Panc1 (cell line): ENCODE measurements around the gene WSCD2.

ENCODE experiments used
- POLR2AphosphoS5 ChIP-seq: IDR thresholded peaks from 2 replicates; pipeline ENCODE4 v1.6.1; 2012; ENCODE audit warnings: mild to moderate bottlenecking, low read depth, low read length, moderate library complexity
- SIN3A ChIP-seq: IDR thresholded peaks from 2 replicates; pipeline ENCODE4 v1.6.1; 2012; ENCODE audit warnings: low read depth, mild to moderate bottlenecking, low read length, moderate library complexity, borderline replicate concordance; ENCODE audit not compliant: insufficient read depth
- TF ChIP-seq, protein P1 (sequence below): fragments of 450-650 bp; IDR thresholded peaks from 2 replicates; pipeline ENCODE4 v1.5.1; 2017; ENCODE audit warnings: mild to moderate bottlenecking
- TF ChIP-seq, protein P2 (sequence below), 2 experiments: IDR thresholded peaks; 2 replicates each; pipeline ENCODE4 v1.6.1; 2011 to 2012; ENCODE audit warnings: low read depth in 2 of 2, control low read depth in 1 of 2, low read length in 1 of 2, mild to moderate bottlenecking in 1 of 2, moderate library complexity in 1 of 2; ENCODE audit not compliant: insufficient read depth in 1 of 2

DNA sequence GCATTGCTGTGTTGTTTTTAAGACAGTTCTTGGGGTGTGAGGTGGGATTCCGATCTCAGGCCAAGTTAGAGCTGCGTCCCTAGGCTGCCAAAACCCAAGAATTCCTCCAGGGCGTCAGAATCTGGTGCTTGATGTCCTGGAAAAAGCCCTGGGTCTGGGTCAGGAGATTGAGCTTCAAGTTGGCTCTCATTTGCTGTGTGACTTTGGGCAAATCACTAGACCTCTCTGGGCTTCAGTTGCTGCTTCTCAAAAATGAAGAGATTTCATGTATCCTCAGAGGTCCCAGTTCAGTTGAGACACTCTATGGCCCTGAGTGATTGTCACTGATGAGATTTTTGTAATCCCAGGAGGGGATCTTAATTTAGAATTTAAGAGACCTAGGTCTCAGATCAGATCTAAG, 1.9 kb downstream of the WSCD2 start:
- TF ChIP-seq, protein P1, sequence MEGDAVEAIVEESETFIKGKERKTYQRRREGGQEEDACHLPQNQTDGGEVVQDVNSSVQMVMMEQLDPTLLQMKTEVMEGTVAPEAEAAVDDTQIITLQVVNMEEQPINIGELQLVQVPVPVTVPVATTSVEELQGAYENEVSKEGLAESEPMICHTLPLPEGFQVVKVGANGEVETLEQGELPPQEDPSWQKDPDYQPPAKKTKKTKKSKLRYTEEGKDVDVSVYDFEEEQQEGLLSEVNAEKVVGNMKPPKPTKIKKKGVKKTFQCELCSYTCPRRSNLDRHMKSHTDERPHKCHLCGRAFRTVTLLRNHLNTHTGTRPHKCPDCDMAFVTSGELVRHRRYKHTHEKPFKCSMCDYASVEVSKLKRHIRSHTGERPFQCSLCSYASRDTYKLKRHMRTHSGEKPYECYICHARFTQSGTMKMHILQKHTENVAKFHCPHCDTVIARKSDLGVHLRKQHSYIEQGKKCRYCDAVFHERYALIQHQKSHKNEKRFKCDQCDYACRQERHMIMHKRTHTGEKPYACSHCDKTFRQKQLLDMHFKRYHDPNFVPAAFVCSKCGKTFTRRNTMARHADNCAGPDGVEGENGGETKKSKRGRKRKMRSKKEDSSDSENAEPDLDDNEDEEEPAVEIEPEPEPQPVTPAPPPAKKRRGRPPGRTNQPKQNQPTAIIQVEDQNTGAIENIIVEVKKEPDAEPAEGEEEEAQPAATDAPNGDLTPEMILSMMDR, result no peak
- TF ChIP-seq, protein P2, sequence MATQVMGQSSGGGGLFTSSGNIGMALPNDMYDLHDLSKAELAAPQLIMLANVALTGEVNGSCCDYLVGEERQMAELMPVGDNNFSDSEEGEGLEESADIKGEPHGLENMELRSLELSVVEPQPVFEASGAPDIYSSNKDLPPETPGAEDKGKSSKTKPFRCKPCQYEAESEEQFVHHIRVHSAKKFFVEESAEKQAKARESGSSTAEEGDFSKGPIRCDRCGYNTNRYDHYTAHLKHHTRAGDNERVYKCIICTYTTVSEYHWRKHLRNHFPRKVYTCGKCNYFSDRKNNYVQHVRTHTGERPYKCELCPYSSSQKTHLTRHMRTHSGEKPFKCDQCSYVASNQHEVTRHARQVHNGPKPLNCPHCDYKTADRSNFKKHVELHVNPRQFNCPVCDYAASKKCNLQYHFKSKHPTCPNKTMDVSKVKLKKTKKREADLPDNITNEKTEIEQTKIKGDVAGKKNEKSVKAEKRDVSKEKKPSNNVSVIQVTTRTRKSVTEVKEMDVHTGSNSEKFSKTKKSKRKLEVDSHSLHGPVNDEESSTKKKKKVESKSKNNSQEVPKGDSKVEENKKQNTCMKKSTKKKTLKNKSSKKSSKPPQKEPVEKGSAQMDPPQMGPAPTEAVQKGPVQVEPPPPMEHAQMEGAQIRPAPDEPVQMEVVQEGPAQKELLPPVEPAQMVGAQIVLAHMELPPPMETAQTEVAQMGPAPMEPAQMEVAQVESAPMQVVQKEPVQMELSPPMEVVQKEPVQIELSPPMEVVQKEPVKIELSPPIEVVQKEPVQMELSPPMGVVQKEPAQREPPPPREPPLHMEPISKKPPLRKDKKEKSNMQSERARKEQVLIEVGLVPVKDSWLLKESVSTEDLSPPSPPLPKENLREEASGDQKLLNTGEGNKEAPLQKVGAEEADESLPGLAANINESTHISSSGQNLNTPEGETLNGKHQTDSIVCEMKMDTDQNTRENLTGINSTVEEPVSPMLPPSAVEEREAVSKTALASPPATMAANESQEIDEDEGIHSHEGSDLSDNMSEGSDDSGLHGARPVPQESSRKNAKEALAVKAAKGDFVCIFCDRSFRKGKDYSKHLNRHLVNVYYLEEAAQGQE (IDR thresholded peaks at IDR 0.05; ENCODE audit: insufficient read depth in 1 of 2, low read depth in 2 of 2, low read length in 1 of 2), result no peak
- TF ChIP-seq POLR2AphosphoS5 (no peak), SIN3A (no peak)
